ENCODE measurements around the gene CRYZ.
A peak's percentile ranks its signal among the peaks of the same experiment; 100 is the strongest.
"Not testable (repeated sequence)": the region's sequence is repeated elsewhere in the genome, so short reads cannot be mapped to it uniquely, and the experiment has no call there.

The CRYZ gene, protein sequence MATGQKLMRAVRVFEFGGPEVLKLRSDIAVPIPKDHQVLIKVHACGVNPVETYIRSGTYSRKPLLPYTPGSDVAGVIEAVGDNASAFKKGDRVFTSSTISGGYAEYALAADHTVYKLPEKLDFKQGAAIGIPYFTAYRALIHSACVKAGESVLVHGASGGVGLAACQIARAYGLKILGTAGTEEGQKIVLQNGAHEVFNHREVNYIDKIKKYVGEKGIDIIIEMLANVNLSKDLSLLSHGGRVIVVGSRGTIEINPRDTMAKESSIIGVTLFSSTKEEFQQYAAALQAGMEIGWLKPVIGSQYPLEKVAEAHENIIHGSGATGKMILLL

DNA sequence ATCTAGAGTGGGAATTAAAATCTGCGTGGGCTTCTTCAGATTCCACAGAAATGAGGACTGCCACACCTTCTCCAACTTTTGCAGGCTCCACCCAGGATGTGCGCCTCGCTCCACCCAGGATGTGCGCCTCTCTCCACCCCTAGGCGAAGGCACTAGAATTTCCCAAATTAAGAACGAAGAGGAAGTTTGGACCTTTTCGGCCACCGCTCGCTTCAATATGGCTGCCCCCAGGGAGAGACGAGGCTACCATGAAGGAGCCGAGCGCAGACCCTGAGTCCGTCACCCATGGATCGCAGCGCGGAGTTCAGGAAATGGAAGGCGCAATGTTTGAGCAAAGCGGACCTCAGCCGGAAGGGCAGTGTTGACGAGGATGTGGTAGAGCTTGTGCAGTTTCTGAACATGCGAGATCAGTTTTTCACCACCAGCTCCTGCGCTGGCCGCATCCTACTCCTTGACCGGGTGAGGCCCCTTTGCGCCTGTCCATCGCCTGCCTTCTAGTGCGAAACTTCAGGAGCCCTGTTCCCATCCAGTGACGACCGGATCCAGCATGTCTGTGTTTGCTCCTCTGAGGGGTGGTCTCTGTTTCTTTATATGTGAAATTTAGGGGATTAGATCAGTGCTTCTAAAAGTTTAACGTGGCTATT is at the start of gene CRYZ, which contains the start of gene TYW3:
Gene CRYZ, minus strand, starts transcription at position 91 of the 644 bp plus-strand sequence. CDS start 8,229 bp downstream, outside the sequence.
Gene TYW3, plus strand, starts transcription at position 193 of the 644 bp plus-strand sequence. Its CDS starts 93 bp downstream, at position 286.
- DNase-seq (ENCODE audit: low read depth in 1 of 2, low spot score in 1 of 2) = peak; percentile 63 to 80

DNA sequence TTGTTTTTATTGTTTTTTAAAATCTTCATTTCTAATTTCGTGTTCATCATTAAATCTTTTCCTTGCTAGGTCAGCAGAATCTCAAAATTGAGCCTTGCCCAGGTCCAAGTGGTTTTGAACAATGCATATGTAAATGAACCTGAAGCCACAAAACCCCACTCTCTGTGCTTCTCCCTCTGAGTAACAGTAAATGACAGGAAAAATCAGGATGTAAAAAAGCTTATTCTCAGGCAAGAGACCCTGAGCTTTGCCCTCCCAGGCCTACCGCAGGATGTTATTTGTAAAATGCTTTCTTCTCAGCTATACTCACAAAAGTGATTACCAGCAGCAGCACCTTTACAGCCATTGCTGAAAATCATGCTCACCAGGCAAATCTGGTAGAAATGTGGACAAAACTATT is 47.7 kb upstream of the CRYZ start:
- DNase-seq (ENCODE audit: low read depth in 1 of 2, low spot score in 1 of 2) = no peak

DNA sequence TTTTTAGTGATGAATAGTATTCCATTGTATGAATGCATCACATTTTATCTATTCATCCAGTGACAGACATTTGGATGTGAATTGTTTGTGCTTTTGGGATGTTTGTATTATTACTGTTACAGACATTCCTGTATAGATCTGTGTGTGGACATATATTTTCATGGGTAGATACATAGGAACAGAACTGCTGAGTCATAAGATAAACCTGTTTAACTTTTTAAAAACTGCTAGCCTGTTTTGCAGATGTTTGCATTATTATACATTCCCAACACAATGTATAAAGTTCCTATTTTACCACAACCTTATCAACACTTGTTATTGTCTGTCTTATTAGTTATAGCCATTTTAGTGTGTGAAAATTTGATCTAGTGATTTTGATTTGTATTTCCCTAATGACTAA is 46.9 kb upstream of the CRYZ start:
- DNase-seq (ENCODE audit: low read depth in 1 of 2, low spot score in 1 of 2) = no peak

DNA sequence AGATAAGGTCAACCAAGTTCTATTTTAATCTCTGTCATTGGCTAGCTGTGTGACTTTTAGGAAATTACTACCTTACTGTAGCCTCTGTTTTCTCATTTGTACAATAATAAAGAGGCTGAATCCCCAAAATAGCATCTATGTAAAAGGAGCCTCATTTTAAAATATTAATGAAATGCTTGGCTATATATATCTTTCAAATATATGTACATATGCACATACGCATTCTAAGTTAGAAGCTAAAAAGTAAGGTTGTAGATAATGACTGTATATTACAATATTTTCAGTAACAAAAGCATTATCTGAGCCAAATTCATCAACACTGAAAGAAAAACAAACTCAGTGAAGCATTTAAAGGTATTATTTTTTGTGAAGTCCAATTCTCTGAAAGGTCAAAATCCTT is 44.7 kb upstream of the CRYZ start:
- no peak for DNase-seq (ENCODE audit: low read depth in 1 of 2, low spot score in 1 of 2)

DNA sequence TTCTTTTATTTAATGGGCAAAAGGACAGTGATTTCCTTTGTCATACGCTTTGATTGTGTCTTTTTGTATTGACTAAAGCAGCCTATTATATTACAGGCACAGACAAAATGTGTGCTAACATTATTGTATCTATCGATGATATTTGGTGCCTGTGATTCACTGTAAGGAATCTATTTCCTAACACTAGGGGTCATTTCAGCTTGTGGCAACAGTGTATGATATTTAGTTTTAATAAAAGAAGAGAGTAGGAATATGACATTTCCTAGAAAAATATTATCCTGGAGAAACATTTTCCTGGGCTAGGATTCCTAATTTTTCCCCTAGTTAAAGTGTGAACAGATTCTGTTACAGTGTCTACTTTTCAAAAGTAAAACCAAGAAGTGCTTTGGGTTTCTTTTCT is 42.9 kb upstream of the CRYZ start:
- DNase-seq (ENCODE audit: low read depth in 1 of 2, low spot score in 1 of 2) = no peak

DNA sequence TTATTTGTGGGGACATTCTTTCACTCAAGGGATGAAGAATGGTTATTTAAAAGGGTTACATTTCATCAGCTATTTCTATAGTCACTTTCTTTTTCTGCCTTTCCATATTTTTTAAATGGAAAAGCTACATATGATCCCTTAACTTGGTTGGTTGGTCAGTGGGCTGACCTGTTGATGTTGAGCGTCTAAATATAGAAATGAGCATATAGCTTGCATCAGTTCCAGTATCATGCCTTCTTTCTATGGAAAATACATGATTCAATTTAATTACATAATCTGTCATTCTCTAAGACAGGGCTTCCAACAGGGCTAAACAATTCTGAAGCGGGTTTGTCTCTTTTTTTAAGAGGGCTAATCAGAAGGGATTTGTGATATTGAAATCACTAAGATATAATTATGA is 40.7 kb upstream of the CRYZ start:
- no peak for DNase-seq (ENCODE audit: low read depth in 1 of 2, low spot score in 1 of 2)

DNA sequence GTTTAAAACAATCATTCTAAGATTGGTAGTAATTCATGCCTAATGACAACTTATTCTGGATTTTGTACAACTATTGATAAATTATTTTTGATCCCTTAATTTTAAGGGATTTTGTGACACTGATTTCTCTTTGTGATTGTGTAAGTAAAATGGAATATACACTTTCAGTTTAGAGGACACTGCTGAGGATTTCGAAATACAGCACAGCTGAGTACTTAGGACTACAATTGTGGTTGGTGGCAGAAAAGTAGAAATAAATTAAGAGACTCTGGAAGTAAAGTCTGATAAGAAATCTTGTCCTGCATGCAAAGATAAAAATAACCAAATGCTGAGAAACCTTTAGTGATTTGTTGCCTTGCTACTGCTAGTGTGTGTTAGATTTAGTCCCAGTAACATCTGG is 40.1 kb upstream of the CRYZ start:
- DNase-seq (ENCODE audit: low read depth in 1 of 2, low spot score in 1 of 2) = no peak

DNA sequence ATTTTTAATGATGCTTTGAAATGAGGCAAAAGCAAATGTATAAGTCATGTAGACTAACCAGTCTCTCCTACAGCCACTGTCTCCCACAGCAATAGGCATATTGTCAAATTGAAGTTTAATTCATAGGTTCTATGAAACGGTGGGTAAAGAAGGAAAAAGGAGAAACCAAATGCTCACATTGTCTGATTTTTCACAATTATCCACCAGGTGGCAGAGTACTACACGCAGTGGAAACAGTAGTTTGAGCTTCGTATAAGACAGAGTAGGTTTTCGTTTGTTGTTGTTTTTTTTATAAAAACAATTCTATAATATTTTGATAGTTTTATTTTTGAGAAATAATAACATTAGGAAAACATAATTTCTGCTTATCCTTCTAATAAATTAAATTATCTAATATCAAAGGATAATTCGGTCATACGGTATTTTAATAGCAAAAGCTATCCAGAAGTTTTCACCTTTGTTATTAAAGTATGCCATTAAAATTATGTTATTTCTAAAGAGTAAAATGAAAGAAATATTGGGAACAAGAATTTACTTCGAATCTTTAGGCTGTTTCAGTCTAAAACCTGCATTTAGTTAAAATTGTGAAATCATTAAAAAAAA is 39.2 kb upstream of the CRYZ start:
- DNase-seq (ENCODE audit: low read depth in 1 of 2, low spot score in 1 of 2) = peak in 1 of 2 donors; percentile 23

DNA sequence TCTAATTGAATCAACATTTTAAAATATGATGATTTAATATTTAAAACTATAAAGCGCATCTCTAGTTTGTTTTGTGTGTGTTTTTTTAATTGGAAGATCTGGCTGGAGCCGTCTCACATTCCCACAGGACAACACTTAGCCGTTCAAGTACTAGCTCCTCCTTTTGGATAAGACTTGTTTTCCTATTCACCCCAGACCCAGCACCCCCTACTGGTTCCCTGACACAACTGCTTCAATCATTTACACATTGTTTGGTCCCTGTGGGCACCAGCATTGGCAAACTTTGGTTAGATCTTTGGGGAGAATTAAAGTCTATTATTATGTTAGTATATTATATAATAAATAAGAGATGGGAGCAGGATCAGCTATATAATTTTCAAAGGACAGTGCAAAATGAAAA is 34.6 kb upstream of the CRYZ start:
- DNase-seq (ENCODE audit: low read depth in 1 of 2, low spot score in 1 of 2) = no peak

DNA sequence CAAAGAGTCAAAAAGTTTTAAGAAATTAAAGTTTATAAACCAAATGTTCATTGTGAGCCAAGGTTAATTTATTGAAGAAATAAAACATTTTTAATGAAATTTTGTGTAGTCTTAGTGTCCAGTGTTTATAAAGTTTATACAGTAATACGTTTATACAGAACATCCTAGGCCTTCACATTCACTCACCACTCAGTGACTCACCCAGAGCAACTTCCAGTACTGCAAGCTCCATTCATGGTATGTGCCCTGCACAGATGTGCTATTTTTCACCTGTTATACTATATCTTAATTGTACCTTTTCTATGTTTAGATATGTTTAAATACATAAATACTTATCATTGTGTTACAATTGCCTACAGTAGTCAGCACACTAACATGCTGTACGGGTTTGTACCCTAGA is 33.7 kb upstream of the CRYZ start:
- no peak for DNase-seq (ENCODE audit: low read depth in 1 of 2, low spot score in 1 of 2)

DNA sequence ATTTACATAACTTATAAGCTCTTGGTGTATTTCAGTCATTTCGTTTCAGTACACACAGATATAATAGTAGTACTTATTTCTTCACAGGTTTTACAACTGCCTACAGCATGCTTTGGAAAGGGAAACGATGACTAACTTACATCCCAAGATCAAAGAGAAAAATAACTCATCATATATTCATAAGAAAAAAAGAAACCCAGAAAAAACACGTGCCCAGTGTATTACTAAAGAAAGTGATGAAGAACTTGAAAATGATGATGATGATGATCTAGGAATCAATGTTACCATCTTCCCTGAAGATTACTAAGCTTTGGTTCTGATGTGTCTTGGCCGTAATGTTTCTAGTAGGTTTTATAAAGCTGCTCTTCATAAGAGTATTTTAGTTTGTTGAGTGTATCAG is 31.0 kb upstream of the CRYZ start:
- no peak for DNase-seq (ENCODE audit: low read depth in 1 of 2, low spot score in 1 of 2)

DNA sequence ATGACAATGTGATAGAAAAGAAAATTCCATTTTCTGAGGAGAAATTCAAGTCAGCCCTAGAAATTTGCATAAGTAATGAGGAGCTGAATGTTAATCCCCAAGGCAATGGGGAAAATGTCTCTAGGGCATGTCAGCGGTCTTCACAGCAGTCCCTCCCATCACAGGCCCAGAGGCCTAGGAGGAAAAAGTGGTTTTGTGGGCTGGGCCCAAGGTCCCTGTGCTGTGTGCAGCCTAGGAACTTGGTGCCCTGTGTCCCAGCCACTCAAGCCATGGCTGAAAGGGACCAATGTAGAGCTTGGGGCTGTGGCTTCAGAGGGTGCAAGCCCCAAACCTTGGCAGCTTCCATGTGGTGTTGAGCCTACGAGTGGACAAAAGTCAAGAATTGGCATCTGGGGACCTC is 23.8 kb upstream of the CRYZ start:
- DNase-seq (ENCODE audit: low read depth in 1 of 2, low spot score in 1 of 2) = not testable (repeated sequence)

DNA sequence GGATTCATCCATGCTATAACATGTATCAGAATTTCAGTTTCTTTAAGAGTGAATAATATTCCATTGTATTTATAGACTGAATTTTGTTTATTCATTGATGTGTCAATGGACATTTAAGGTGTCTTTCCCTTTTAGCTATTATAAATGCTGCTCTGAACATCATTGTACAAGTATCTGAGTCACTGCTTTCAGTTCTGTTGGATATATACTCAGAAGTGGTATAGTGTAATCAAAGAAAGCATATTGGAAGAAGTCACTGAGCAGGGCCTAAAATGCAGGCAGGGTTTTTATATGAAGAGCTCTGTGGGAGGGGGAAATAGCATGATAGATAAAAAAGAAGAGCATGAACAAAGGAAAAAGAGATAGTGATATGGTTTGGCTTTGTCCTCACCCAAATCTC is 22.6 kb upstream of the CRYZ start:
- no peak for DNase-seq (ENCODE audit: low read depth in 1 of 2, low spot score in 1 of 2)

DNA sequence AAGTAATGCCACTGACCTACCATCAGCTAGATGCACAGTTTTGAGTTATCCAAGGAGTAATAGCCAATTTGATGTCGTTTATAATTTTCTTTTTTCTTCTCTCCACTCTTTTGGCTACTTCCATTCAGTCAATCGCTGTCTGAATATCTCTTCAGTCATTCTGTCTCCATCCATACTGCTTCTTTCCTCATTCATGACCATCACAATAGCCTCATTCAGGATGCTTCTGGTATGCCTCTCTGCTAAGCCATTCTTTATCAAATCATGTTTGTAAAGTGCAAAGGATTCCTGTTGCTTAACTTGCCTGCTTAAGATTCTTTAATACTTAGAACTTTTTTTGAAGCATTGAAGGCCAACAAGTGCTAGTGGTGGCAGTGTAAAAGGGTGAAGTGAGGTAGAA is 20.3 kb upstream of the CRYZ start:
- DNase-seq (ENCODE audit: low read depth in 1 of 2, low spot score in 1 of 2) = no peak

DNA sequence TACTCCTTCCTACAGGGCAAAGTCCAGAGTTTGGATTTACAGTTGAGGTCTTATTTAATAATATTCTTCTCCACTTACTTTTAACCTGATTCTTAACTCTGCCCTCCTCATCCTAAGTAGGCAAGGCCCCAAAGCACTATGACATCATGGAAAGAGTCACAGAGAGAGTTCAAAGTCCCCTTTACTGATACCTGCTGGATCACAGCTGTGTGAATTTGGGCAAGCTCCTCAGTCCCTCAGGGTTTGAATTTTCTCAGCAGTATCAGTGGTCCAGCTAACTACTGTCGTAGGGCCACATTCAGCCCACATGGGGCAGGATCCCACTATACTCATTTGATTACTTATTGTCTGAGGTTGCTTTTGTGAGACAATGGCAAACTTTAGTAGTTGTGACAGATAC is 16.1 kb upstream of the CRYZ start:
- no peak for DNase-seq (ENCODE audit: low read depth in 1 of 2, low spot score in 1 of 2)

DNA sequence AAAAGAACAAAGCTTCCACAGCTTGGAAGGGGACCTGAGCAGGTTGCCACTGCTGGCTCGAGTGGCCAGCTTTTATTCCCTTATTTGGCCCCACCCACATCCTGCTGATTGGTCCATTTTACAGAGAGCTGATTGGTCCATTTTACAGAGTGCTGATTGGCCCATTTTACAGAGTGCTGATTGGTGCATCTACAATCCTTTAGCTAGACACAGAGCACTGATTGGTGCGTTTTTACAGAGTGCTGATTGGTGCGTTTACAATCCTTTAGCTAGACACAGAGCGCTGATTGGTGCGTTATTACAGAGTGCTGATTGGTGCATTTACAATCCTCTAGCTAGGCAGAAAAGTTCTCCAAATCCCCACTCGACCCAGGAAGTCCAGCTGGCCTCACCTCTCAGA is 12.4 kb upstream of the CRYZ start:
- DNase-seq (ENCODE audit: low read depth in 1 of 2, low spot score in 1 of 2) = not testable (repeated sequence)

DNA sequence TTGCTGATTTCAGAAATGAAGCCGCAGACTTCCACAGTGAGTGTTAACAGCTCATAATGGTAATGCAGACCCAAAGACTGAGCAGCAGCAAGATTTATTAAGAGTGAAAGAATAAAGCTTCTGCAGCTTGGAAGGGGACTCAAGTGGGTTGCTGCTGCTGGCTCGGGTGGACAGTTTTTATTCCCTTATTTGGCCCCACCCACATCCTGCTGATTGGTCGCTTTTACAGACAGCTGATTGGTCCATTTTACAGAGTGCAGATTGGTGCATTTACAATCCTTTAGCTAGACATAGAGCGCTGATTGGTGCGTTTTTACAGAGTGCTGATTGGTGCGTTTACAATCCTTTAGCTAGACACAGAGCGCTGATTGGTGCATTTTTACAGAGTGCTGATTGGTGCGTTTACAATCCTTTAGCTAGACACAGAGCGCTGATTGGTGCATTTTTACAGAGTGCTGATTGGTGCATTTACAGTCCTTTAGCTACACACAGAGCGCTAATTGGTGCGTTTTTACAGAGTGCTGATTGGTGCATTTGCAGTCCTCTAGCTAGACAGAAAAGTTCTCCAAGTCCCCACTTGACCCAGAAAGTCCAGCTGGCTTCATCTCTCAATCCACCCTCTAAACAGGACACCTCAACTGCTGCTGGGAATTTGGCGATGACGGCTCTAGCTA is 7.6 kb upstream of the CRYZ start:
- not testable (repeated sequence) for DNase-seq (ENCODE audit: low read depth in 1 of 2, low spot score in 1 of 2)

DNA sequence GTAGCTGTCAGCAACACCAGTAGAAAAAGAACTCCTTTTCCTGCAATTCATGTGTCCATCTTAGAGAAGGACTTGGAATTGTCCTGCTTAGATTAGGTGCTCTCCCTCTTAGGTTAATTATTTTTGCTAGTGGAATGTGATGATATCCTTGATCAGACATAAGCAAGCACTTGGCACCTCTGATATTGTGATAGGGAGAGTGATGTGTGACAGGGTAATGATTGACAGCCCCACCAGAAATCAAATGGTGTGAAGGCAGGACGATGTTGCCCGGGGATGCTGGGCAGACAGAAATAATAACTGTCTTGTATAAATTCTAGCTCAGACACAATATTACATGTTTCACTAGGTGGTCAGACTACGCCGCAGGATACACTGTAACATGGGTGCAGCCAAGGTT is 4.5 kb upstream of the CRYZ start:
- no peak for DNase-seq (ENCODE audit: low read depth in 1 of 2, low spot score in 1 of 2)

DNA sequence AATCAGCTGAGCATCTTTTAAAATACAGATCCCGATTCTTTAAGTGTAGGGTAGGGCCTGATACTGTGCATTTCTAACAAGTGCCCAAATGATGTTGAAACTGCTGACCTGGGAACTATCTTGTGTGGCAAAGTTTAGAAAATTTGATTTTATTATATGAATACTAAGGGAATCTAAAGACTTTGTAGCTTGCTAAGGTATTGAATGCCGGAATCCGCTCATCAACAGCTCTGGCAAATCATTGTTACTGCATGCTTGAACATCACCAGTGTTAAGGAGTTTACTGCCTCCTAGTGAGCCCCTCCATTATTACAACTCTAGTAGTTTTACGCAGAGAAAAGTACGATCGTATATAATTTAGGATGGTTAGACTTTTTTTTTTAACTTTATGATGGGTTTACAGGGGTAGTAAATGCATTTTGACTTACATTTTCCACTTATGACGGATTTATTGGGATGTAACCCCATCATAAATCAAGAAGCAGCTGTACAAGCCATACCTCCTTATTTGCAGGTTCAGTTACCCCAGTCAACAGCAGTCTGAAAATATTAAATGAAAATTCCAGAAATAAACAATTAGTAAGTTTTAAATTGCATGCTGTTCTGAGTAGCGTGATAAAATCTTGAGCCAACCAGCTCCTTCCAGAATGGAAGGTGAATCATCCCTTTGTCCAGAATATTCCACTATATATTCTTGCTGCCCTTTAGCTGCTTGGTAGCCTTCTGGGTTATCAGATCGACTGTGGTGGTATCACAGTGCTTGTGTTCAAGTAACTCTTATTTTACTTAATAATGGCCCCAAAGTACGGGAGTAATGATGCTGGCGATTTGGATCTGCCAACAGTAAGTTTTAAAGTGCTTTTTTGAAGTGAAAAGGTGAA is 994 bp upstream of the CRYZ start:
- peak in 1 of 2 donors; percentile 46 for DNase-seq (ENCODE audit: low read depth in 1 of 2, low spot score in 1 of 2)

DNA sequence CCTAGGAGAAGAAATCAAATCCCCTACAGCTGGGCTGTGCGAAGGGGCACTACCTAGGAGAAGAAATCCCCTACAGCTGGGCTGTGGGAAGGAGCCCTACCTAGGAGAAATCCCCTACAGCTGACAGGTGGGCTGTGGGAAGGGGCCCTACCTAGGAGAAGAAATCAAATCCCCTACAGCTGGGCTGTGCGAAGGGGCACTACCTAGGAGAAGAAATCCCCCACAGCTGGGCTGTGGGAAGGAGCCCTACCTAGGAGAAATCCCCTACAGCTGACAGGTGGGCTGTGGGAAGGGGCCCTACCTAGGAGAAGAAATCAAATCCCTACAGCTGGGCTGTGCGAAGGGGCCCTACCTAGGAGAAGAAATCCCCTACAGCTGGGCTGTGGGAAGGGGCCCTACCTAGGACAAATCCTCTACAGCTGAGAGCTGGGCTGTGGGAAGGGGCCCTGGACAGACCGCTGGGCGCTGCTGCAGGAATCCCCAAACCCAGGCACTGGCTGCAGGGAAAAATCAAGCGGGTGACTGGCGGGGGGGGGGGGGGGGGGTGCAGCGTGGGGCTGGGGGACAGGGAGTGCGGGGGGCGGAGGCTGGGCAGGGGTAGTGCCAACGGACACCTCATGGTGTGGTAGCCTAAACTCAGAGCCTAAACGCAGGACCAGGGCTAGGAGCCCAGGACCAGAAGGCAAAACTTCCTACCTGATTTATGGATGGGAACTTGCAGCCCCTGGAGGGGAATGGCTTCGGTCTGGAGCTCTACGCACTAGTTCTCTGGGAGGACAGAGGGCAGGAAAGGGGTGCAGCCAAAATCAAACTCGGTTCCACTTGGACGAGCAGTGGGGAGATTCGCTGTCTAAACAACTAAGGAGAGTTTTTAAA is 541 bp downstream of the CRYZ start:
- DNase-seq (ENCODE audit: low read depth in 1 of 2, low spot score in 1 of 2) = not testable (repeated sequence)
